CD4-positive, alpha-beta T cell treated with Interleukin-21 for 1 hour (primary cell): ENCODE results near the gene STRN4.

Experiments used
- DNase-seq: peaks from one replicate; pipeline ENCODE4 v3.0.0-alpha.2; 2020

The STRN4 gene

DNA sequence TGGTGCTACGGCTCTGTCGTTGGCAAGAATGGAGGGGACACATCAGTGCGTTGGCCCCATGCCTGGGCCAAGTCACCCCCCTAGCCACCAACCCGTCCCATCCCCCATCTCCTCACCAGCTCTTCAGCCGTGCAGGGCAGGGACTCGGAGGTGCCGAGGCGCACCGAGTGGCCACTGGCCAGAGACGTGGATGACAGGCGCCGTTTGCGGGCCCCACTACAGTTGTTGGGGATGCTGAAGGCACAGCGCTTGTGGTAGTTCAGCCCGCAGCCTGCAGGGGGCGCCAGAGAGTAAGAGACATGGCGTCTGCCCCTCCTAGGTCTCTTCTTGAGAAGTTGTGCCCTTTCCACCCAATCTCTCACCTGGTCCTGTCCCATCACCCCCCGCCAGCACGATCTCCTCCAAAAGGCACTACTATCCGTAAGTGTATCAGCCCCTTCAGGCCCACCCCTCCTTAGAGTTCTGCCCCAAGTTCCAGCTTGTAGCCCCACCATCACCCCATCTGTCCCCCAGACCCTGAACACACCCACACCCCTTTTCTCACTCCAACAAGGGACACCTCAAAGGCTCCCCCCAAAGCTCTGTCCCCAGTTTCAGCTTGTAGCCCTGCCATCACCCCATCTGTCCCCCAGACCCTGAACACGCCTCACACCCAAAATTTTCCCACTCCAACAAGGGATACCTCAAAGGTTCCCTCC, 41.7 kb downstream of the STRN4 start:
- DNase-seq = peak; percentile 84

DNA sequence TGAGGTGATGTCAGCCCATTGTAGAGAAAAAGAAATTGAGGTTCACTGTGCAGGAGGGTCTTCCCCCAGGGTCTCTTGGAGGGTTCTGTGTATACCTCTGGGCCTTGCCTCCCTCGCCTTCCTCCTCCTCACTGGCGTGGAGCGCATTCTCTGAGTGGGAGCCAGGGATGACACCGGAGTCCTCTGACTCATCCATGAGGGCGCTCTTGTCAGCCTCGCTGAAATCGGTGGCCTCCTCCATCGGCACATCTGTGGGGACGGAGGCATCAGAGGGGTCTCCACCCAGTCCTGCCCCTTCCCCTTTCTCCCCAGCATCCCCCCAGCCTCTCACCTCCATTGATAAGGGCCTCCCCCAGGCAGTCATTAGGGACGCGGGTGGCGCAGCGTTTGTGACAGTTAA, 45.5 kb downstream of the STRN4 start:
- no peak for DNase-seq

DNA sequence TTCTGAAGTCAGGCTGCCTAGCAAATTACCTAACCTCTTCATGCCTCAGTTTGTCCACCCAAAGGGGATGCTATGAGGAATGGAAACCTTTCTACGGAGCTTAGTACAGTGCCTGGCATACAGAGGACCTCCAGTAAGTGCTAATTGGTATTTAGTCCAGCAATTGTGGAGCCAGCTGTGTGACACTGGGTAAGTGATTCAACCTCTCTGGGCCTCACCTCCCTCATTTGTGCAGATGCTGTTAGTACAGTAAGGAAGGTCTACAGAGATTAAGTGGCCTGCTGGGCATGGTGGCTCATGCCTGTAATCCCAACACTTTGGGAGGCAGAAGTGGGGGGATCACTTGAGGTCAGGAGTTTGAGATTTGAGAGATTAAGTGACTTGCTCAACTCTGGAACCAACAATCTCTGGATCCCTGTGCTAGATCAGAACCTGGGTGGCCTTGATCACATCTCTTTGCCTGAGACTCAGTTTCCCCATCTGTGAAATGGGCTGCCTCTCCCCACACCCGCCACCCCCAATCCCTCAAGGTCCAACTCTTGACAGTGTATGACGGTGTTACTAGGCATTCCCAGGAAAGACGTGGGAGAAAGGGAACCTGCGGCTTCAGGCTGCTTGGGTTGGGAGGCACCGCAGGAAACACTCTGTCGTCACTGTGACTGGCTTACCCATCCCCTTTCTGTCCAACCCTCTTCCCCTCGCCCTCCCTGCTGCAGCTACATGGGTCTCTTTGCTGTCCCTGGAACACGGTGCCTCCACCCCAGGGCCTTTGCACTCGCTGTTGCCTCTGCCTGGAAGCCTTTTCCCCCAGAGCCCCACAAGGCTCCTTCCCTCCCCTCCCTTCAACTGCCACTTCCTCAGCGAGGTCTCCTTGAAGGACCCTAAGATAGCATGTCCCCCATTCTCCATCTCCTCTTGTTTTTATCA, 47.6 kb downstream of the STRN4 start:
- DNase-seq = no peak

DNA sequence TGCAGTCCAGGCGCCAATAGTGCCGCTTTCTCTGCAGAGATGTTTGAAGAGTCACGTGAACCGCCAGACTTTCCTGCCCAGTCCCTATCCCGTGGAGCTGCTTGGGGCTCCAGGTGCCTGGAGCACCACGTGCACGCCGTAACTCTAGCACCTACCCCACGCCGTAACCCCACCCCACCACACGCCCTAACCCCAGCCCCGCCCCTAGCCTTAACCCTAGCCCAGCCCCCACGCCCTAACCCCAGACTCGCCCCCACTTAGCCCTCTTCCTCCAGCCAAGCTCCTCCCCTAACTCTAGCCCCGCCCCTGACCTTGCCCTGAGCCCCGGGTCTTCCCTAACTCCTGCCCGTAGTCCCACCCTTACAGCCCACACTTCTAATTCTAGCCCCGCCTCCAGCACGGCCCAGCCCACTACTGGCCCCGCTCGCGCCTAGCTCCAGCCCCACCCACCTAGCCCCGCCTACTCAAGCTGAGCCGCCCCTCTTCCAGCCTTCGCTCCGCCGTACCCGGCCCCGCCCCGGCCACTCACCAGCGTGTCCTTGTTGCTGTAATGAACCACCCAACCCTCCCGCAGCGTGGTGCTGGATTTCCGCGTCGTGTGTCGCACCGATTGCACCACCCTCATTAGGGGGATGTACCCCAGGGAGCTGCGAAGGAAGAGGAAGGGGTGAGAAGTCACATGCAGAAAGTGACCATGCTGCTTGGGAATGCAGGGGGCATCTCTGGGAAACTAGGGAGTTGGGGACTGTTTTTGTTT, 48.9 kb downstream of the STRN4 start:
- no peak for DNase-seq

DNA sequence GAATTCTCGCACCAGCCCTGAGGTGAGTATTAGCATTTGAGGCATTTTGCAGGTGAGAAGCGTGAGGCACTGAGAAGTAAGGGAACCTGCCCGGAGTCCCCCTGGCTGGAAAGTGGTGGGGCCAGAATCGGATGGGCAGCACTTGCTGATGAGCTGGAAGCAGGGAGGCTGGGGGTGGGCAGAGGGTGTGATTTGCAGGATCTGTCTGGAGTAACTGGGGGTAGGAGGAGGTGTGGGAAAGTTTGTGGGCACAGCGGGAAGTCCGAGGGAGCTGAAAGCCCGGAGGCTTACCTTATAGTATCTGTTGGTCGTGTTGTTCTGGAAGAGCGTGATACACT, 49.4 kb downstream of the STRN4 start:
- no peak for DNase-seq

DNA sequence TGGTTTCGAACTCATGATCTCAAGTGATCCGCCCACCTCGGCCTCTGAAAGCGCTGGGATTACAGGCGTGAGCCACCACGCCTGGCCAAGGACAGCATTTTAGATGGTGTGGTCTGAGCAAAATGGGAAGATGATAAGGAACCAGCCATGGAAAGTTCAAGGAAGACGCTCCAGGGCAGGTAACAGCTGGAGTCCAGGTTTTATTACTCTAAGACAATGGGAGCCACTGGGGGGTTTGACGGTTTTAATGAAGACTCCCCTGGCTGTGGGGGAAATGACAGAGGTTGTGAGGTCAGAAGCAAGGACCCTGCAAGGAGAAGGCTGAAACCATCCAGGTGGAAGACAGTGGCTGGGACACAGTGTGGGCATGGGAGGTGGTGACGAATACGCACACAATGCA, 50.2 kb downstream of the STRN4 start:
- no peak for DNase-seq

DNA sequence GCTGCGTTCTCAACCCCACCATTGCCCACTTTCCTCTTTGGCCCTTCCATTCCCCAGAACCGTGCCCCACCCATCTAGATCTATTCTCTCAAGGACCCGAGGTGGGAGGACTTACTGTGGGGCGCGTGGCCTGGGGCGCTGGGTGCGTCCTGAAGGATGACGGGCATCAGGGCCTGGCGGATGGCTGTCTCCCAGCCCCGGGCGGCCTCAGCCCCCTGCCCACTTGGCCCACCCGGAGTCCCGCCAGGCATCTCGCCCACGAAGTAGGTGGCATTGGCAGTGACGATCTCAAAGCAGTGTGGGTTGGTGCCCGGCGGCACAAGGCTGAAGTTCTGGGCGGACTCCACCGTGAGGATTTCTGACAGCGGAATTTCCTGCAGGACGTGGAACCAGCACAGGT, 52.5 kb downstream of the STRN4 start:
- no peak for DNase-seq

DNA sequence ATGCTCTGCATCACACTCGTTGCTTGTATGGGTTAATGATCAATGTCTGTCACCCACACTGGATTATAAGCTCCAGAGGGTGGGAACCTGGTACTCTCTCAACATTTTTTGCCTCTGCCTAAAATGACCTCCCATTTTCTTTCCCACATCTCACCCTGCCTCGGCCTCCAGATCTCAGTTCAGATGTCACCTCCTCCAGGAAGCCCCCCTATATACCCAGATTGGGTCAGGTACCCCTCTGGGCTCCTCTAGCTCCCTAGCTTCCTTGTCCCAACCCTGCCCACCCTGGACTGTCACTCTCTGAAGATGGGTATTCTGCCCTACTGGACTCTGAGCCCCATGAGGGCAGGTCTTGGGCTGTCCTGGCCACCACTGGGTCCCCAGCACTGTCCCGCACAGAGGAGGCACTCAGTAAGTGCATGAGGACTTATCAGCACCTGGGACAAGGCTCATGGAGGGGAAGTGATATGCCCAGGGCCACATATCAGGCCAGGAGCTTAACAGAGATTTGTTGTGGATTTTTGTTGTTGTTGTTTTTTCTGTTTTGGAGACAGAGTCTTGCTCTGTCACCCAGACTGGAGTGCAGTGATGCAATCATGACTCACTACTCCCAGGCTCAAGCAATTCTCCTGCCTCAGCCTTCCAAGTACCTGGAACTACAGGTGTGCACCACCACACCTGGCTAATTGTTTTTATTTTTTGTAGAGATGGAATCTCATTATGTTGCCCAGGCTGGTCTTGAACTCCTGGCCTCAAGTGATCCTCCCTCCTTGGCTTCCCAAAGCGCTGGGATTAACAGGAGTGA, 53.1 kb downstream of the STRN4 start:
- DNase-seq = no peak

DNA sequence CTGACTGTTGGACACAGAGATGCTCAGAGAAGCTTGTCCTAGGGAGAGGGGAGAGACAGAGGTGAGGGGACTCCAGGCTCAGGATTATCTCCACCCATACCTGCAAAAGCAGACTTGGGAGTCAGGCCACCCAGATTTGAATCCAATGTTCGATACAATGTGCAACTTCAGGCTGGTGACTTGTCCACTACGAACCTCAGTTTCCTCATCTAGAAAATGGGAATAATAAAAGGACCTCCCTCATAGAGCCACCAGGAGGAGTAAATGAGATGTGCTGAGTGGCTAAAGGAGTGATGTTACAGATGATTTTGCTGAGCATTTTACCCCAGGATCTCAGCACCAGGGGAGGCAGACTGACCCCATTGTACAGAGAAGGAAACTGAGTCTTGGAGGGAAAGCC, 54.3 kb downstream of the STRN4 start:
- no peak for DNase-seq

DNA sequence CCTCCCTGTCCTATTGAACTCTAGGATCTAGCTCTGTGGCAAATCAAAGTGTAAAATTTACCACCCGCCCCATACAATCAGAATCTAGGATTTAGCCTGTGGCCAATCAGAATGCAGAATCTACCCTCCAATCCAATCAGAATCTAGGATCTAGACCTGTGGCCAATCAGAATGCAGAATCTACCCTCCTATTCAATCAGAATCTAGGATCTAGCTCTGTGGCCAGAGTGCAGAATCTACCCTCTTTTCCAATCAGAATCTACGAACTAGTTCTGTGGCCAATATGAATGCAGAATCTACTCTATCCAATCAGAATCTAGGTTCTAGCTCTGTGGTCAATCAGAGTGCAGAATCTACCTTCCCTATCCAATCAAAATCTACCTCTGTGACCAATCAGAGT, 55.1 kb downstream of the STRN4 start:
- DNase-seq = no peak

DNA sequence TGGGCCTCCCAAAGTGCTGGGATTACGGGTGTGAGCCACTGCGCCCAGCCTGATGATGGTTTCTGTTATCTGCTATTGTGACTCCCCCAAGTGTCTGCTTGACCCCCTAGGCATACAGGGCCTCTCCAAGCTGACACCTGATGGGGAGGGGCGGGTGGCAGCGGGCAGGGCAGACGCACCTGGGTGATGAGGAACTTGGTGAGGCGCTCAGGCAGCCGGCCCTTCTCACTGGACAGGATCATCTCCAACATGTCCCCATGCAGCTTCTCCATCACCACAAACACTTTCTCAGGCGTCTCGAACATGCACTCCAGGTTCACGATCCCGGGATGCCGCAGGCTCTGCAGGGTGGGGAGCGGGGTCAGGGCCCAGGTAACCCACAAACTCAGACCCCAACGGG, 56.9 kb downstream of the STRN4 start:
- DNase-seq = no peak

DNA sequence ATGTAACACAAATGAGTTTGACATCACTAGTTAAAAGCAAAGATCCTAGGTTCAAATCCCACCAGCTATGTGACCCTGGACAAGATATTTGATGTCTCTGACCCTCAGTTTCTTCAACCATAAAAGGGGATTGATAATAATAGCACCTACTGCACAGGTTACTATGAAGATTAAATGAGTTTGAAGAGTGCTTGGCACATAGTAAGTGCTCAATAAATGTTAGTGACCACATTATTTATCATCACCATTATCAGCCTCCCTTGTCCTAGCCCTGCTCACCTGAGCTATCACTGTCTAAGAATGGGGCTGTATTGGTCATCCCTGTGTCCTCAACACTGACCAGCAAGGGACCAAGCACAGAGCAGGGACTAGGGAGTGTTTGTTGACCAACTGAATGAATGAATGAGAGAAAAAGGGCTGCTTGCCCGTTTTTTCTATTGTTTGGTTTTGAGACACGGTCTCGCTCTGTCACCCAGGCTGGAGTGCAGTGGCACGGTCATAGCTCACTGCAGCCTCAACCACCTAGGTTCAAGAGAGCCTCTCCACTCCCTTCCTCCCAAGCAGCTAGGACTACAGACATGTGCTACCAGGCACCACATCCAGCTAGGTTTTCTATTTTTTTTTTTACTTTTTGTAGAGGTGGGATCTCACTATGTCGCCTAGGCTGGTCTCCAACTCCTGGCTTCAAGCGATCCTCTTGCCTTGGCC, 58.7 kb downstream of the STRN4 start:
- DNase-seq = no peak

DNA sequence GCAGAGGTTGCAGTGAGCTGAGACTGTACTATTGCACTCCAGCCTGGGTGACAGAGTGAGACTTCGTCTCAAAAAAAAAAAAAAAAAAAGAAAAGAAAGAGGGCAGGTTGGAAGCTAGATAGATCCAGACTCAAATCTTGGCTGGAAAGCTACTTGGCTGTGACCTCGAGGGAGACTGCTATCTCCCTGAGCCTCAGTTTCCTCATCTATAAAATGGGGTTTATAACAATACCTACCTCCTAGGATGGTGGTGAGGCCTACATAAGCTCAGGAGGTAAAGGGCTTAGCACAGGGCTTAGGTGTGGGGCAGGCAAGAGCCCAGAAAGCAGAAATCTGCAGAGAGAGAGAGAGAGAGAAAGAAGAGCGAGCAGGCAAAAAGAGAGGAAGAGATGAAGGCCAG, 61.1 kb downstream of the STRN4 start:
- DNase-seq = no peak

DNA sequence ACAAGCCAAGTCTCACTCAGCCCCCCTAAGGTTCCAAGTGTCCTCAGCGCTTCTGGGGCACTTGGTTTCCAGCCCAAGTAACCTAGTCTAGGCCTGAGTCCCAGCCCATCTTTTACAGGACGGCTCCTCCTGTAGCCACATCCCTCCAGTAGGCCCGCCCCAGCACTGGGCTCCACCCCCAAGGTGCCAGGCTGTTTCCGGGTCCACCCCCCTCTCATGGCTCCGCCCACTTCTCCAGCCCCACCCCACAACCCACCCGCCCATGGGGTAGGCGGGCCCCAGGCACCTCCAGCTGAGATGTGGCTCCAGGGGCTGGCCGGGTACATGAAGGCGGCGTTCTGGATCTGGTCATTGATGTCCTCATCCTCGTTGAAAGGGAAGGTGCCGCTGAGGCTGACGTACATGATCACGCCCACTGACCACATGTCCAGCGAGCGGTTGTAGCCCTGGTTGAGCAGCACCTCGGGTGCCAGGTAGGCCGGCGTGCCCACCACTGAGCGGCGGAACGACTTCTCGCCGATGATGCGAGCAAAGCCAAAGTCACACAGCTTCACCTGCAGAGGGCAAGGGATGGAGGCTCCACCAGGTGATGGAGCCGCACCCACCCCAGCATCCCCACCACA, 68.0 kb downstream of the STRN4 start:
- DNase-seq = peak; percentile 71

DNA sequence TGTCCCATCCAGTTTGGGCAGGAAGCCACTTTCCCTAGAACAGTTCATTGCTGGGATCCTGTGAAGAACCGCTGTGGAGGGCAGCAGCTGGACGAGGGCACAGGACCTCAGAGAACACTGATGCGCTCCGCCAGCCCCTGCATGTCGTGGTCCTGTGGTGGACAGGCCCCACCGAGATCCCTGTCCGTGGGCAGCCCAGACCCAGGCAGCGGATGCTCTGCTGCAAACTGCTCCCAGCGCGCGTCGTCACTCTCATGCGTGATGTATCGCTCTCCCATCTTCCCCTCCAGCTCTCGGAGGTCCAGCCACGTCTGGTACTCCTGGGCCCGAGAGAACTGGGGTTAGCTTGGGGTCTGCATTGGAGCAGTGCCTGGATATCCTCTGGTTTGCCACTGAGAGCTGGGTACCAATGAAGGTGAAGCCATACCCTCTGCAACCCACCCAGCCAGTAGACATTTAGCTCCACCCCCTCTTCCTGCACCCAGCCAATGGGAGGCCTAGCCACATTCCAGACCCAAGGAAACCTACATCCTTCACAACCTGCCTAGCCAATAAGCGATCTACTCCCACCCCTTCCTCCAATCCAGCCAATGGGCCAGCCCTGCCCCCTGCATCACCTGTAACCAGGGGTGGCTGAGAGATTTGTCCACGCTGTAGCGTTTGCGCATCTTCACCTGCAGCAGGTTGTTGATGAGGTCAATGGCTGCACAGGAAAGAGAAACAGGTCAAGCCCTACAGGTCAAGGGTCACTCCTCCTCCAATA, 71.7 kb downstream of the STRN4 start:
- no peak for DNase-seq

DNA sequence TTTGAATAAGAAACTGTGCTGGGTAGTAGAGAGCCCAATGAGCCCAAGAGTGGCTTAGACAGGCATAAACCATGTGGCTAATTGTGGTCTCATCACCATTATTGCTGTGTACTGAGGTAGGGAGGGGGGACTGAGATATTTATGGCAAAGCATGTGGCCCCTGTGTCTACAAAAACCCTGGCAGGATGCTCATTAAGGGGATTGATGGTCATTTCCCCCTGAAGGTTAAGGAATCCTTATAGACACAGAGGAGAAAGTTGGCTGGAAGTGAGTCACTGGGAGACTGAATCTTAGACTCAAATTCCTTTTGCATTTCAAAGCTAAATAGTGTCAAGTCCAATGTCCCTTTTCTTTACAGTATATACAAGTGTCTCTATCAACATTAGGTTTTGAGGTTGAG, 75.4 kb downstream of the STRN4 start:
- no peak for DNase-seq
